ENCODE data around the gene AVPR2.

Gene AVPR2

DNA sequence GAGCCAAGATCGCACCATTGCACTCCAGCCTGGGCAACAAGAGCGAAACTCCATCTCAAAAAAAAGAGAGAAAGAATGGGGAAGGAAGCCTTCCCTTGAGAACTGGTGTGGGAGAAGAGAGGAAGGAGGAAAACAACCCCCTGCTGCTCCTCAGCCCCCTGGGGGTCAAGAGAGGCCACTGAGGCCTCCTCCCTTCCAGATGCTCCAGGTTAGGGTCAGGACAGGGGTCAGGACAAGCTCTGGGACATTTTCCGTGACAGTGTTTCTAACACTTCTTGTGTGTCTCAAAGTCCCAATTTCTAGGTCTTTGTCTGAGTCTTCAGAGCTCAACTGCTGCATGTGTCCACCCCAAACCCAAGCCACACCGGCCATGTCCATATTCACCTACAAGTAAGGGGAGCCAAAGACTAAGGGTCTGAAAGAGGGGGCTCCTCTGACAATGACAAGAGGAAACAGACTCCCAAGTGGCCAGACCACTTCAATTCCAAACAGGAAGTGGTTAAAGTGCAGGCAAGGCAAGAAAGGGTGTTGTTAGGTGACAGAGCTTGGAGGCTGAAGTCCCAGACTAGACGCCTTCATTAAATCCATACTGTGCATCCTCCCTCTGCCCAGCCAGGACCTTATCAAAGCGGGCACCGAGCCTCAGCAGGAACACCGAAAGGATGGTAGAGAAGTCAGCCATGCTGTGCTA is 26.8 kb upstream of the AVPR2 start:
- TF ChIP-seq CTCF (IDR thresholded peaks at IDR 0.05), result no peak
- peaks cover 73% of the 10 kb centered on the region for H3K27me3 ChIP-seq
- no peak overlapping the region for H3K27ac ChIP-seq
- no peak overlapping the region for H3K4me3 ChIP-seq (ENCODE audit: low read depth in 1 of 2, low read length in 1 of 2)
- no peaks in the 10 kb centered on the region for H3K36me3 ChIP-seq
- no peaks in the 10 kb centered on the region for H3K4me1 ChIP-seq (ENCODE audit: control insufficient read depth in 1 of 2, insufficient read depth in 1 of 2, low read depth in 1 of 2, low read length in 1 of 2)
- H3K9me3 ChIP-seq, result no peaks in the 10 kb centered on the region

DNA sequence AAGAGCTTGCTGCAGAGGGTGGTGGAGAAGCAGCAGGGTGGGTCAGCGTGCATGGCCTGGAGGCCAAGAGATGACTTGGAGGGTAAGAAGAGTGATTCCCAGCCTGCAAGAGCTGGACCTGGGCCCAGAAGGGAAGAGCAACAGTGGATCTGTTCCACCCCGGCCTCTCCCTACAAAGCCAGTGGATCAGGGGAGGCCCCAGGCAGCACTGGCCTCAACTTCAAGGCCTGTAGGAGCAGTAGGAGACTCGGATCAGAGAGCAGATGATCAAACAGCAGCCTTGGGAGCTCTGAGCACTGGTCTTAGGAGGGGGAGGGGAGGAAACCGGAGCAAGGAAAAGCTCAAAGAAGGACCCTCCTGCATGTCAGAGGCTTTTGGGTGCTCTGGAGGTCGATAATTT is 26.1 kb upstream of the AVPR2 start:
- Histone ChIP-seq H3K9me3 (no peaks in the 10 kb centered on the region), H3K36me3 (no peaks in the 10 kb centered on the region), H3K27ac (no peak overlapping the region), H3K27me3 (peaks cover 73% of the 10 kb centered on the region), H3K4me1 (ENCODE audit: control insufficient read depth in 1 of 2, insufficient read depth in 1 of 2, low read depth in 1 of 2, low read length in 1 of 2) (no peaks in the 10 kb centered on the region), H3K4me3 (ENCODE audit: low read depth in 1 of 2, low read length in 1 of 2) (no peak overlapping the region)
- TF ChIP-seq CTCF (IDR thresholded peaks at IDR 0.05), result no peak

DNA sequence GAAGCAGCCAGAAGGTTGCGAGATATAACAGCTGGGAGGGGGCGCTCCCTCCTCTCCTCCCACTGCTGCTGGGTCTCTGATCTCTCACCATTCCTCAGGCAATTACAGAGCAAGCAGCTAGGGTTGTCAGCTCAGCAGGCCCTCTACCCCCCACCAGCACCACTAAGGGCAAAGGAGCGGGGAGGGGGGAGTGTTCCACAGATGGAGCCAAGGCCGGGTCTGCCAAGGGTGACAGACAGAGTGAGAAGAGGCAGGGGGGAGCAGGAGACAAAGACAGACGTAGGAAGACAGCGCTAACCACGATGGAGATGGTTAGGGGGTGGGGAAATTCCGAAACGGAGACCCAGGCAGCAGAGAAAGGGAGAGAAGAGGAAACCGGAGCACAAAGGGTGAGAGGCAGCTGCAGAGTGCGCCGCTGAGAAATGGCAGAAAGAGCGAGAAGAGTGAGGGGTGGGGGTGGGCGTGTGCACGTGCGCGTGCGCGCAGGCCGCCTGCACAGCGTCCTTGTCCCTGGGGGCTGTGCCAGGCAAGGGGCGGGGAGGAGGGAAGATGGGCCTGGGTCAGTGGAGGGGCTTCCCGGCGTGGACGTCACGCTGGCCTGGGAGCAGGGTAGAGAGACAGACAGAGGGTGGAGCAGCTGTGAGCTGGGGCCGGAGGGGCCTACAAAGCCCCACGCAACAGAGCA is 25.4 kb upstream of the AVPR2 start:
- no peaks in the 10 kb centered on the region for H3K4me1 ChIP-seq (ENCODE audit: control insufficient read depth in 1 of 2, insufficient read depth in 1 of 2, low read depth in 1 of 2, low read length in 1 of 2)

GRCh38 chrX:153879741-153880439 is 24.6 kb upstream of the AVPR2 start:
- H3K27ac ChIP-seq, result no peak overlapping the region

More for the DNA sequence above, 25.4 kb upstream of the AVPR2 start:
- H3K9me3 ChIP-seq, result no peaks in the 10 kb centered on the region
- H3K4me3 ChIP-seq (ENCODE audit: low read depth in 1 of 2, low read length in 1 of 2), result no peak overlapping the region
- no peak overlapping the region for H3K27ac ChIP-seq
- no peak for TF ChIP-seq CTCF (IDR thresholded peaks at IDR 0.05)
- H3K36me3 ChIP-seq, result no peaks in the 10 kb centered on the region
- H3K27me3 ChIP-seq, result peaks cover 77% of the 10 kb centered on the region

DNA sequence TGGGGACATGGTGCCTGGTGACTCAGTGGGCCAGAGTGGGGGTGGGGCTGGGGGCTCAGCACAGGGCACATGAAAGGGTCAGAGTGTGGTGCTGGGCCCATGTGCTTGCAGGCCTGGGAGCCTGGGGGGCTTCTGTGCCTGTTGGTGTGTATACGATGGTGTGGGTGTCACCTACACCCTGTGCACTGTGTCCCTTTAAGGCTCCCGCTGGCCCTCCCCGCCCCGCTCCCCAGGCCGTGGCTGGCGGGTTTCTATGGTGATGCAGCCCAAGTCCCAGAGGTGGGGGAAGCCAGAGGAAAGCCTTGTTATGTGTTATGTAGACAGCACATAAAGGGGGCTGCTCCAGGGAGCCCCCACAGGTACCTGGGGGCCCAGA is 24.0 kb upstream of the AVPR2 start:
- Histone ChIP-seq H3K4me3 (ENCODE audit: low read depth in 1 of 2, low read length in 1 of 2) (no peak overlapping the region), H3K9me3 (no peaks in the 10 kb centered on the region), H3K36me3 (no peaks in the 10 kb centered on the region), H3K27ac (no peak overlapping the region), H3K27me3 (peaks cover 85% of the 10 kb centered on the region), H3K4me1 (ENCODE audit: control insufficient read depth in 1 of 2, insufficient read depth in 1 of 2, low read depth in 1 of 2, low read length in 1 of 2) (no peaks in the 10 kb centered on the region)
- no peak for TF ChIP-seq CTCF (IDR thresholded peaks at IDR 0.05)

More at GRCh38 chrX:153879741-153880439, 24.6 kb upstream of the AVPR2 start:
- Histone ChIP-seq H3K36me3 (no peaks in the 10 kb centered on the region), H3K4me1 (ENCODE audit: control insufficient read depth in 1 of 2, insufficient read depth in 1 of 2, low read depth in 1 of 2, low read length in 1 of 2) (no peaks in the 10 kb centered on the region), H3K27me3 (peaks cover 84% of the 10 kb centered on the region), H3K4me3 (ENCODE audit: low read depth in 1 of 2, low read length in 1 of 2) (no peak overlapping the region), H3K9me3 (no peaks in the 10 kb centered on the region)
- TF ChIP-seq CTCF (IDR thresholded peaks at IDR 0.05), result no peak
